MM.1S (cell line): Measurements from ENCODE around the gene HTR2C.

Experiments used
- EZH2 ChIP-seq: fragments of 300-600 bp; sonication (generic); optimal IDR thresholded peaks from 2 replicates; pipeline ENCODE3; 2017; ENCODE audit warnings: low read depth, mild to moderate bottlenecking, antibody characterized with exemption, low read length, mixed read lengths
- EZH2phosphoT487 ChIP-seq: fragments of 300-600 bp; sonication (generic); IDR thresholded peaks from 2 replicates; pipeline ENCODE4 v1.6.1; 2018; ENCODE audit warnings: antibody characterized with exemption, low read length
- TF ChIP-seq, protein P1 (sequence below): fragments of 300-600 bp; sonication (generic); IDR thresholded peaks from 2 replicates; pipeline ENCODE4 v1.5.1; 2016; ENCODE audit warnings: antibody characterized with exemption, low read length, mixed read lengths

DNA sequence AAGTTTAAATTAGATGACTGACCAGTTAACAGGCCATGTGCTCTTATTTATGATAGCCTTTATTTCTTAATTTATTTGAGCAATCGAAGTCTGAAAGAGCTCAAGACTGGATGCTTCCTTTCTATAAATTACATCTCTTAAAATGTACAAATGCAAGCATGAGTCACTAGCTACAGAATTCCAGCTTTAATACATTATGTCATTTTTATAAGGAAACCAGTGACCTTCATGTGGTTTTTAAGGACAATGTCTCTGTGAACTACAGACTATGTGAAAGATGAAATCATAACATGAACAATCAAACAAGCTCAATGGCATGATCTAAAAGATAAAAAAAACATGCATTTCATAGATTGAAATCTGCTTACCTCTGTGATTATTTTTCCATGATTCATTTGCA lies 15.4 kb downstream of the HTR2C start:
- TF ChIP-seq EZH2 (no peak), EZH2phosphoT487 (no peak)
- TF ChIP-seq, protein P1, sequence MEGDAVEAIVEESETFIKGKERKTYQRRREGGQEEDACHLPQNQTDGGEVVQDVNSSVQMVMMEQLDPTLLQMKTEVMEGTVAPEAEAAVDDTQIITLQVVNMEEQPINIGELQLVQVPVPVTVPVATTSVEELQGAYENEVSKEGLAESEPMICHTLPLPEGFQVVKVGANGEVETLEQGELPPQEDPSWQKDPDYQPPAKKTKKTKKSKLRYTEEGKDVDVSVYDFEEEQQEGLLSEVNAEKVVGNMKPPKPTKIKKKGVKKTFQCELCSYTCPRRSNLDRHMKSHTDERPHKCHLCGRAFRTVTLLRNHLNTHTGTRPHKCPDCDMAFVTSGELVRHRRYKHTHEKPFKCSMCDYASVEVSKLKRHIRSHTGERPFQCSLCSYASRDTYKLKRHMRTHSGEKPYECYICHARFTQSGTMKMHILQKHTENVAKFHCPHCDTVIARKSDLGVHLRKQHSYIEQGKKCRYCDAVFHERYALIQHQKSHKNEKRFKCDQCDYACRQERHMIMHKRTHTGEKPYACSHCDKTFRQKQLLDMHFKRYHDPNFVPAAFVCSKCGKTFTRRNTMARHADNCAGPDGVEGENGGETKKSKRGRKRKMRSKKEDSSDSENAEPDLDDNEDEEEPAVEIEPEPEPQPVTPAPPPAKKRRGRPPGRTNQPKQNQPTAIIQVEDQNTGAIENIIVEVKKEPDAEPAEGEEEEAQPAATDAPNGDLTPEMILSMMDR = no peak
